Epithelial cell of esophagus (primary cell): ENCODE data around the gene BNIP3.

ENCODE experiments used
- DNase-seq: peaks from one replicate; pipeline ENCODE4 v3.0.0; 2010; ENCODE audit warnings: low read depth
- H3K4me3 ChIP-seq: 2 replicates; pipeline ENCODE4 v1.5.1; 2011; ENCODE audit warnings: mild to moderate bottlenecking, low read length, control low read depth
- CTCF ChIP-seq: IDR thresholded peaks from 2 replicates; pipeline ENCODE4 v1.5.1; 2011; ENCODE audit warnings: low read depth, mild to moderate bottlenecking, low read length, control low read depth, inconsistent platforms; ENCODE audit not compliant: insufficient read depth; ENCODE audit errors: missing control alignments

The BNIP3 gene

GRCh38 chr10:132021504-132022143 lies 39.9 kb upstream of the BNIP3 start:
- no peak overlapping the region for H3K4me3 ChIP-seq
- no peak for TF ChIP-seq CTCF
- no peak for DNase-seq

GRCh38 chr10:132021046-132021445 lies 39.3 kb upstream of the BNIP3 start:
- no peak overlapping the region for H3K4me3 ChIP-seq
- DNase-seq, result no peak
- TF ChIP-seq CTCF, result no peak

- DNase-seq, result no peak
Observed at GRCh38 chr10:132020456-132020855, 38.7 kb upstream of the BNIP3 start.

GRCh38 chr10:132019366-132019765 lies 37.6 kb upstream of the BNIP3 start:
- no peak for TF ChIP-seq CTCF
- no peak for DNase-seq
- H3K4me3 ChIP-seq, result no peak overlapping the region

More at GRCh38 chr10:132020456-132020855, 38.7 kb upstream of the BNIP3 start:
- H3K4me3 ChIP-seq, result no peak overlapping the region
- no peak for TF ChIP-seq CTCF

GRCh38 chr10:132018446-132018845 lies 36.7 kb upstream of the BNIP3 start:
- no peak for TF ChIP-seq CTCF
- no peak overlapping the region for H3K4me3 ChIP-seq
- no peak for DNase-seq

GRCh38 chr10:132016514-132016913 lies 34.8 kb upstream of the BNIP3 start:
- no peak overlapping the region for H3K4me3 ChIP-seq
- no peak for TF ChIP-seq CTCF
- DNase-seq, result no peak

- no peak overlapping the region for H3K4me3 ChIP-seq
- TF ChIP-seq CTCF, result no peak
- no peak for DNase-seq
Observed at GRCh38 chr10:132011445-132011844, 29.7 kb upstream of the BNIP3 start.
